MM.1S (cell line): ENCODE results near the gene PNPLA3.

Experiments used
- DNase-seq: peaks from one replicate; pipeline ENCODE4 v3.0.0-alpha.2; 2015
- H2AFZ ChIP-seq: fragments of 300-600 bp; sonication (generic); 2 replicates; pipeline ENCODE4 v1.6.0; 2016; ENCODE audit warnings: antibody characterized with exemption, low read length
- H3F3A ChIP-seq: fragments of 300-600 bp; sonication (generic); 2 replicates; pipeline ENCODE4 v1.6.1; 2016; ENCODE audit warnings: mild to moderate bottlenecking, antibody characterized with exemption, low read length, moderate library complexity, mixed read lengths; ENCODE audit not compliant: insufficient read depth
- H3K27ac ChIP-seq: fragments of 300-600 bp; sonication (generic); 2 replicates; pipeline ENCODE4 v1.5.1; 2016; ENCODE audit warnings: mild to moderate bottlenecking, low read length
- H3K27me3 ChIP-seq: fragments of 300-600 bp; sonication (generic); replicated peaks from 2 replicates; pipeline ENCODE4 v1.6.0; 2016; ENCODE audit warnings: low read length; ENCODE audit not compliant: insufficient read depth
- H3K36me3 ChIP-seq: fragments of 300-600 bp; sonication (generic); replicated peaks from 2 replicates; pipeline ENCODE4 v1.6.1; 2016; ENCODE audit warnings: mild to moderate bottlenecking, low read length, mixed read lengths; ENCODE audit not compliant: insufficient read depth
- H3K4me1 ChIP-seq: fragments of 300-600 bp; sonication (generic); 2 replicates; pipeline ENCODE4 v1.6.1; 2016; ENCODE audit warnings: low read length, mixed read lengths
- H3K4me2 ChIP-seq: fragments of 300-600 bp; sonication (generic); 2 replicates; pipeline ENCODE4 v1.6.0; 2016; ENCODE audit warnings: low read depth, low read length
- H3K4me3 ChIP-seq: fragments of 300-600 bp; sonication (generic); 2 replicates; pipeline ENCODE4 v1.5.1; 2016; ENCODE audit warnings: low read length, mixed read lengths
- H3K79me2 ChIP-seq: fragments of 300-600 bp; sonication (generic); 2 replicates; pipeline ENCODE4 v1.6.1; 2016; ENCODE audit warnings: mixed run types, low read length, mixed read lengths
- H3K9ac ChIP-seq: fragments of 300-600 bp; sonication (generic); 2 replicates; pipeline ENCODE4 v1.6.1; 2016; ENCODE audit warnings: low read length, mixed read lengths
- H3K9me2 ChIP-seq: fragments of 300-600 bp; sonication (generic); replicated peaks from 2 replicates; pipeline ENCODE4 v1.6.1; 2016; ENCODE audit warnings: mild to moderate bottlenecking, low read length, mixed read lengths; ENCODE audit not compliant: insufficient read depth
- H3K9me3 ChIP-seq: fragments of 300-600 bp; sonication (generic); replicated peaks from 2 replicates; pipeline ENCODE4 v1.6.1; 2016; ENCODE audit warnings: mild to moderate bottlenecking, low read length, mixed read lengths; ENCODE audit not compliant: insufficient read depth
- H4K20me1 ChIP-seq: fragments of 300-600 bp; sonication (generic); 2 replicates; pipeline ENCODE4 v1.6.1; 2016; ENCODE audit warnings: mild to moderate bottlenecking, low read length, moderate library complexity, mixed read lengths; ENCODE audit not compliant: insufficient read depth
- EZH2 ChIP-seq: fragments of 300-600 bp; sonication (generic); optimal IDR thresholded peaks from 2 replicates; pipeline ENCODE3; 2017; ENCODE audit warnings: low read depth, mild to moderate bottlenecking, antibody characterized with exemption, low read length, mixed read lengths
- EZH2phosphoT487 ChIP-seq: fragments of 300-600 bp; sonication (generic); IDR thresholded peaks from 2 replicates; pipeline ENCODE4 v1.6.1; 2018; ENCODE audit warnings: antibody characterized with exemption, low read length
- TF ChIP-seq, protein P1 (sequence below): fragments of 300-600 bp; sonication (generic); IDR thresholded peaks from 2 replicates; pipeline ENCODE4 v1.5.1; 2016; ENCODE audit warnings: antibody characterized with exemption, low read length, mixed read lengths

Gene PNPLA3

DNA sequence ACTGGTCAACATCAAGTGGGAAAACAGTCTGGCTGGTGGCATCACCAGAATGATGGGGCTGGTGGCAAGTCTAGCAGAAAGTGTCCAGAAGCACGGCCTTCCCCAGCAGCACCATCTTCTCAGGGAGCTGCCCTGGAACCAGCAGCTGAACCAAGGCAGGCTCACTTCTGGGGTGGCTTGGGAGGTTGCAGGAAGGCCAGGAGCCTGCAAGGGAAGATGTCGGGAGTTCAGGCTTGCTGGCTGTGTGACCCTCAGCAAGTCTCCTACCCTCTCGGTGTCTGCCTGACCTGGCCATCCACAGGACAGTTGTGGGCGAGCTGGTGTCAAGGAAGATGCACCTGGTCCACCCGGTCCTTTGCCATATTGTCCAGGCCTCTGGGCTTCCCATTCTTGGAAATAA lies 29.5 kb upstream of the PNPLA3 start:
- H3F3A ChIP-seq: no peaks in the 10 kb centered on the region
- H3K9ac ChIP-seq: no peak overlapping the region
- TF ChIP-seq EZH2phosphoT487 (no peak), EZH2 (no peak)
- TF ChIP-seq, protein P1, sequence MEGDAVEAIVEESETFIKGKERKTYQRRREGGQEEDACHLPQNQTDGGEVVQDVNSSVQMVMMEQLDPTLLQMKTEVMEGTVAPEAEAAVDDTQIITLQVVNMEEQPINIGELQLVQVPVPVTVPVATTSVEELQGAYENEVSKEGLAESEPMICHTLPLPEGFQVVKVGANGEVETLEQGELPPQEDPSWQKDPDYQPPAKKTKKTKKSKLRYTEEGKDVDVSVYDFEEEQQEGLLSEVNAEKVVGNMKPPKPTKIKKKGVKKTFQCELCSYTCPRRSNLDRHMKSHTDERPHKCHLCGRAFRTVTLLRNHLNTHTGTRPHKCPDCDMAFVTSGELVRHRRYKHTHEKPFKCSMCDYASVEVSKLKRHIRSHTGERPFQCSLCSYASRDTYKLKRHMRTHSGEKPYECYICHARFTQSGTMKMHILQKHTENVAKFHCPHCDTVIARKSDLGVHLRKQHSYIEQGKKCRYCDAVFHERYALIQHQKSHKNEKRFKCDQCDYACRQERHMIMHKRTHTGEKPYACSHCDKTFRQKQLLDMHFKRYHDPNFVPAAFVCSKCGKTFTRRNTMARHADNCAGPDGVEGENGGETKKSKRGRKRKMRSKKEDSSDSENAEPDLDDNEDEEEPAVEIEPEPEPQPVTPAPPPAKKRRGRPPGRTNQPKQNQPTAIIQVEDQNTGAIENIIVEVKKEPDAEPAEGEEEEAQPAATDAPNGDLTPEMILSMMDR: no peak
- H3K79me2 ChIP-seq: no peaks in the 10 kb centered on the region
- DNase-seq: no peak
- H3K36me3 ChIP-seq: no peaks in the 10 kb centered on the region
- no peaks in the 10 kb centered on the region for H3K4me1 ChIP-seq
- H3K9me2 ChIP-seq: no peaks in the 10 kb centered on the region
- H3K4me3 ChIP-seq: no peak overlapping the region
- H3K27me3 ChIP-seq: peaks cover 91% of the 10 kb centered on the region
- no peak overlapping the region for H2AFZ ChIP-seq
- H3K9me3 ChIP-seq: no peaks in the 10 kb centered on the region
- no peaks in the 10 kb centered on the region for H4K20me1 ChIP-seq
- no peak overlapping the region for H3K4me2 ChIP-seq
- no peak overlapping the region for H3K27ac ChIP-seq

DNA sequence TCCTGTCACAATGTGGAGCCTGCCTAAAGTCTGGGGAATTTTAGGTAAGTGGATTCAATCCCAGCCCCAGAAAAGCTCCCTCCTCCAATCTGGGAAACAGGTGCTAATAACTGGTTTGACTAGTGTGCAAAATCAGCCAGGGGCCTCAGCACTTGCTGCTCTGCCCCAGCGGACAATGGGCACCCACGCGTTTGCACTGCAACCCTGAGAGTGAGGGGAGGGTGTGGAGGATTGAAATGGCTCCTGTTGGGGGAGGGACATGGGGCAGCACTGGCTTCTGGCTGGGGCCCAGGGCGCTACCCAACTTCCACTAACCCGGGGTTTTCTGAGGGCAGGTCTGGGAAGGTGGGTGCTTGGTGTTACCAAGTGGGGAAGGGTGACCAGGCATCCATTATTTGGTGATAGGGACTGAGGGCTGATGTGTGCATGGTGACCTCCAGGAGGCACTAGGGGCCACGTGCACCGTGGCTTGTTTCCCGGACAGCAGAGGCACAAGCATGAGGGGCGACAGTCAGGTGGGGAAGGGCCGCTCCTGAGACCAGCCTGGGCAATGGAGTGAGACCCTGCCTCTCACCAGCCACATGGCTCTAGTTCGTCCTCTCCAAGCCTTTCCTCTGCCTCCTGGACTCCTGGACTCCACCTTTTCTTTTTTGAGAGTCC lies 27.5 kb upstream of the PNPLA3 start:
- no peaks in the 10 kb centered on the region for H3K79me2 ChIP-seq
- H3F3A ChIP-seq: no peaks in the 10 kb centered on the region
- H3K36me3 ChIP-seq: no peaks in the 10 kb centered on the region
- no peaks in the 10 kb centered on the region for H4K20me1 ChIP-seq
- DNase-seq: no peak
- H3K9me3 ChIP-seq: no peaks in the 10 kb centered on the region
- peak; percentile 30 for TF ChIP-seq EZH2
- no peak for TF ChIP-seq EZH2phosphoT487
- TF ChIP-seq, protein P1: no peak
- H3K4me1 ChIP-seq: no peaks in the 10 kb centered on the region
- H3K4me3 ChIP-seq: no peak overlapping the region
- no peak overlapping the region for H3K27ac ChIP-seq
- no peak overlapping the region for H3K4me2 ChIP-seq
- no peak overlapping the region for H2AFZ ChIP-seq
- no peak overlapping the region for H3K9ac ChIP-seq
- H3K9me2 ChIP-seq: no peaks in the 10 kb centered on the region
- peaks cover 89% of the 10 kb centered on the region for H3K27me3 ChIP-seq

DNA sequence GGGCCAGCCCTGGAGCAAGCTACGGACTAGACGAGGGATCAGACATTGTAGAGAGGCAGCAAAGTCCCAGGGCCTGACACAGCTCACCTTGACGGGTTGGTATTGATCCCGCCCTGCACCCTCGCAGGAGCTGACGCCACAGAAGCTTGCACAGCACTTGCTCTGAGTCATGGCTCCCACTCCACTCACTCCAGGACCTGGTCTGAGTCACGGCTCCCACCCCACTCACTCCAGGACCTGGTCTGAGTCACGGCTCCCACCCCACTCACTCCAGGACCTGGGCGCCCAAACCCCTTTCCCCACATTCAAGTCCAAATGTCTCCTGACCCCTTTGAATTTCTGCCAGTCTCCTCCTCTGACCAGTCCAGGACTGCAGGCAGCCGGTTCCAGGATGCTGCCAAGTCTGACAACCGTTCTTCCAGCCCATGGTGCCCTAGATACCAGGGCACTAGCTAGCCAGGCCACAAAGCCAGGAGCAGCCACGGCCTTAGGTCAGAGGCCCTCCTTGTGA lies 25.8 kb upstream of the PNPLA3 start:
- no peaks in the 10 kb centered on the region for H4K20me1 ChIP-seq
- no peak overlapping the region for H3K4me3 ChIP-seq
- TF ChIP-seq, protein P1: no peak
- TF ChIP-seq EZH2: no peak
- TF ChIP-seq EZH2phosphoT487: no peak
- no peak for DNase-seq
- no peaks in the 10 kb centered on the region for H3K36me3 ChIP-seq
- H3K9me3 ChIP-seq: no peaks in the 10 kb centered on the region
- no peaks in the 10 kb centered on the region for H3K9me2 ChIP-seq
- no peak overlapping the region for H3K27ac ChIP-seq
- no peak overlapping the region for H3K9ac ChIP-seq
- H3K79me2 ChIP-seq: no peaks in the 10 kb centered on the region
- H3F3A ChIP-seq: no peaks in the 10 kb centered on the region
- peaks cover 86% of the 10 kb centered on the region for H3K27me3 ChIP-seq
- H3K4me2 ChIP-seq: no peak overlapping the region
- H2AFZ ChIP-seq: no peak overlapping the region
- no peaks in the 10 kb centered on the region for H3K4me1 ChIP-seq
